Body of pancreas (tissue), 4 donors: ENCODE results near the gene SEL1L. TPM values are rescaled to one million over a fixed set of nuclear protein-coding genes. Genes with fewer than 3 reads are reported as not detected.
A peak's percentile ranks its signal among the peaks of the same experiment; 100 is the strongest.

Source experiments
- ATAC-seq: fragments of 150-250 bp; one replicate; pipeline ENCODE4 v1.9.1; 2016
- DNase-seq, 4 donors: peaks; one replicate each; pipeline ENCODE4 v3.0.0-alpha.2; 2019
- H3K27ac ChIP-seq, 4 donors: fragments of 200-600 bp; sonication (generic); 1 replicate in 3 of 4; 2 replicates in 1 of 4; pipeline versions ENCODE4 v1.5.1 to v1.6.1; 2016 to 2019; ENCODE audit warnings: mild to moderate bottlenecking in 1 of 4, mixed read lengths in 1 of 4, moderate library complexity in 1 of 4
- H3K27me3 ChIP-seq, 2 donors: fragments of 200-600 bp; sonication (generic); one replicate each; pipeline ENCODE4 v1.6.0; 2016; ENCODE audit warnings: mild to moderate bottlenecking in 1 of 2
- H3K36me3 ChIP-seq, 2 donors: fragments of 200-600 bp; sonication (generic); replicated peaks in 1 of 2; 2 replicates each; pipeline ENCODE4 v1.5.1; 2016; ENCODE audit warnings: low read depth in 2 of 2; ENCODE audit not compliant: insufficient read depth in 1 of 2
- H3K4me1 ChIP-seq: fragments of 200-600 bp; sonication (generic); one replicate; pipeline ENCODE4 v1.6.0; 2016
- H3K4me3 ChIP-seq, 2 donors: fragments of 200-600 bp; sonication (generic); 1 replicate in 1 of 2; 2 replicates in 1 of 2; pipeline ENCODE4 v1.5.1; 2016 to 2019
- H3K9me3 ChIP-seq, 3 donors: fragments of 200-600 bp; sonication (generic); 1 replicate in 2 of 3; 2 replicates in 1 of 3; pipeline ENCODE4 v1.5.1; 2016
- CTCF ChIP-seq, 7 experiments: fragments of 450-650 bp in 4 of 7; fragments of 200-600 bp in 3 of 7; sonication (generic) in 3 of 7; IDR thresholded peaks; one replicate each; pipeline ENCODE4 v1.5.1; 2016 to 2019; ENCODE audit warnings: antibody characterized with exemption in 7 of 7
- POLR2A ChIP-seq, 3 donors: fragments of 450-650 bp; IDR thresholded peaks; one replicate each; pipeline ENCODE4 v1.6.1; 2016; ENCODE audit warnings: antibody characterized with exemption in 3 of 3, mild to moderate bottlenecking in 2 of 3
- WGBS, 2 donors: methylation state at CpG; one replicate each; pipeline ENCODE4 v1.1.5; 2017; 5-methylcytosine and 5-hydroxymethylcytosine counted together
- intact Hi-C: fragments of 100-400 bp; cut with DNase I; formaldehyde crosslinking; loops from one replicate; pipeline ENCODE4 v1.15.1; 2023
- total RNA-seq, 2 donors: library from RNA; depleted of rRNA; stranded (reverse); fragments of >200 nt; gene quantifications; one replicate each; pipeline ENCODE4 v1.1.0, GENCODE V29; 2016

SEL1L gene
- total RNA-seq, 2 donors from 2014 or later = 183 to 268 TPM

- Histone ChIP-seq H3K27ac (no peak overlapping the region), H3K27me3 (no peaks in the 10 kb centered on the region), H3K4me1 (peaks cover 10% of the 10 kb centered on the region), H3K36me3 (no peaks in the 10 kb centered on the region), H3K4me3 (no peak overlapping the region), H3K9me3 (no peaks in the 10 kb centered on the region)
- TF ChIP-seq CTCF (IDR thresholded peaks at IDR 0.05) = no peak
- TF ChIP-seq POLR2A (IDR thresholded peaks at IDR 0.05) = no peak
- intact Hi-C loops = loop anchor here (10.0 kb wide), 1 partner anchor 445 kb away; no protein-coding TSS in a partner anchor
- 59 to 67% methylated on average over 9 to 10 of the region's 10 CpGs for WGBS, 2 donors
- ATAC-seq (no peak), DNase-seq (no peak)
Observed at GRCh38 chr14:81450100-81450531, 83.5 kb downstream of the SEL1L start.

GRCh38 chr14:81449576-81449975 is 84.1 kb downstream of the SEL1L start:
- intact Hi-C loops = no loop called here

GRCh38 chr14:81449114-81449513 is 84.5 kb downstream of the SEL1L start:
- Histone ChIP-seq H3K4me1 (peaks cover 10% of the 10 kb centered on the region), H3K36me3 (no peaks in the 10 kb centered on the region), H3K4me3 (no peak overlapping the region), H3K27me3 (no peaks in the 10 kb centered on the region), H3K9me3 (no peaks in the 10 kb centered on the region), H3K27ac (no peak overlapping the region)
- ATAC-seq (peak; percentile 30), DNase-seq (no peak)
- no peak for TF ChIP-seq CTCF (IDR thresholded peaks at IDR 0.05)
- 10 to 11% methylated on average over 4 of the region's 4 CpGs for WGBS, 2 donors
- intact Hi-C loops = no loop called here

More at GRCh38 chr14:81449576-81449975, 84.1 kb downstream of the SEL1L start:
- no peak overlapping the region for H3K27ac ChIP-seq
- H3K4me1 ChIP-seq = peaks cover 10% of the 10 kb centered on the region
- 55 to 62% methylated on average over 6 of the region's 6 CpGs for WGBS, 2 donors
- no peak for DNase-seq
- ATAC-seq = no peak
- TF ChIP-seq CTCF (IDR thresholded peaks at IDR 0.05) (no peak), POLR2A (IDR thresholded peaks at IDR 0.05) (no peak)
- H3K36me3 ChIP-seq = no peaks in the 10 kb centered on the region
- no peak overlapping the region for H3K4me3 ChIP-seq
- H3K27me3 ChIP-seq = no peaks in the 10 kb centered on the region
- H3K9me3 ChIP-seq = no peaks in the 10 kb centered on the region

GRCh38 chr14:81447021-81447764 is 86.5 kb downstream of the SEL1L start:
- TF ChIP-seq POLR2A (IDR thresholded peaks at IDR 0.05) (no peak), CTCF (IDR thresholded peaks at IDR 0.05) (no peak)
- Histone ChIP-seq H3K36me3 (no peaks in the 10 kb centered on the region), H3K4me1 (peaks cover 10% of the 10 kb centered on the region), H3K4me3 (no peak overlapping the region), H3K9me3 (no peaks in the 10 kb centered on the region), H3K27ac (no peak overlapping the region), H3K27me3 (no peaks in the 10 kb centered on the region)
- WGBS, 2 donors = 77 to 84% methylated on average over 3 of the region's 3 CpGs
- intact Hi-C loops = no loop called here
- no peak for DNase-seq
- no peak for ATAC-seq
